K562 (cell line): ENCODE measurements around the gene EPOP. TPM values are rescaled to one million over a fixed set of nuclear protein-coding genes. Genes with fewer than 3 reads are reported as not detected.
A peak's percentile ranks its signal among the peaks of the same experiment; 100 is the strongest.

Experiments
- ARID2 ChIP-seq: fragments of 450-650 bp; IDR thresholded peaks from 2 replicates; pipeline ENCODE4 v1.6.1; 2017; ENCODE audit warnings: antibody characterized with exemption, mild to moderate bottlenecking
- CGGBP1 ChIP-seq: fragments of 250-450 bp; sonication (Bioruptor Pico); IDR thresholded peaks from 2 replicates; pipeline ENCODE4 v1.9.0; 2021; ENCODE audit warnings: mild to moderate bottlenecking
- CTBP1 ChIP-seq: fragments of 450-650 bp; IDR thresholded peaks from 2 replicates; pipeline ENCODE4 v1.6.1; 2016; ENCODE audit warnings: borderline replicate concordance
- DIDO1 ChIP-seq: fragments of 450-650 bp; IDR thresholded peaks from 2 replicates; pipeline ENCODE4 v1.6.1; 2016; ENCODE audit warnings: low read depth, missing biosample characterization, missing genetic modification characterization
- ESRRA ChIP-seq: fragments of 450-650 bp; IDR thresholded peaks from 2 replicates; pipeline ENCODE4 v1.6.1; 2014; ENCODE audit warnings: low read depth, mild to moderate bottlenecking, moderate library complexity, borderline replicate concordance
- FOXA1 ChIP-seq: fragments of 450-650 bp; IDR thresholded peaks from 2 replicates; pipeline ENCODE4 v1.6.1; 2016; ENCODE audit warnings: mild to moderate bottlenecking, borderline replicate concordance
- HEY1 ChIP-seq: fragments of 250-450 bp; sonication (Bioruptor Pico); IDR thresholded peaks from 2 replicates; pipeline ENCODE4 v1.5.0; 2020; ENCODE audit warnings: mild to moderate bottlenecking, moderate library complexity, borderline replicate concordance
- HMGXB4 ChIP-seq: sonication (generic); formaldehyde crosslinking; IDR thresholded peaks from 2 replicates; pipeline ENCODE4 v1.8.1; 2023; ENCODE audit warnings: mild to moderate bottlenecking, missing genetic modification reagents
- KDM2B ChIP-seq: fragments of 250-450 bp; sonication (Bioruptor Pico); IDR thresholded peaks from 2 replicates; pipeline ENCODE4 v1.8.0; 2021; ENCODE audit warnings: mild to moderate bottlenecking, moderate library complexity
- NONO ChIP-seq, 2 experiments: fragments of 200-400 bp in 1 of 2; fragments of 450-650 bp in 1 of 2; formaldehyde crosslinking in 1 of 2; IDR thresholded peaks; 2 replicates each; pipeline ENCODE4 v1.6.1; 2017; ENCODE audit warnings: low read depth in 2 of 2, mild to moderate bottlenecking in 2 of 2, moderate library complexity in 2 of 2, low read length in 1 of 2
- PML ChIP-seq: IDR thresholded peaks from 2 replicates; pipeline ENCODE4 v1.6.1; 2012; ENCODE audit warnings: low read length, inconsistent platforms
- SMAD1 ChIP-seq: fragments of 150-350 bp; IDR thresholded peaks from 2 replicates; pipeline ENCODE4 v1.6.1; 2014; ENCODE audit warnings: low read length, low read depth; ENCODE audit not compliant: partially characterized antibody
- SMARCB1 ChIP-seq: IDR thresholded peaks from 2 replicates; pipeline ENCODE4 v1.6.1; 2011; ENCODE audit warnings: improper control_type of control experiment, low read depth; ENCODE audit not compliant: insufficient read length
- TEAD1 ChIP-seq, 2 experiments: fragments of 450-650 bp in 1 of 2; sonication (generic) in 1 of 2; formaldehyde crosslinking; IDR thresholded peaks; 2 replicates each; pipeline versions ENCODE4 v1.4.0 to v1.8.0; 2020 to 2022; ENCODE audit warnings: mild to moderate bottlenecking in 2 of 2, missing genetic modification reagents in 1 of 2
- TRIM25 ChIP-seq: fragments of 450-650 bp; IDR thresholded peaks from 2 replicates; pipeline ENCODE4 v1.7.0; 2016; ENCODE audit warnings: borderline replicate concordance
- TSC22D4 ChIP-seq: fragments of 450-650 bp; IDR thresholded peaks from 2 replicates; pipeline ENCODE4 v1.6.1; 2016; ENCODE audit warnings: missing genetic modification characterization, missing biosample characterization, control low read depth
- ZNF436 ChIP-seq: fragments of 250-450, 450-650 bp; sonication (Bioruptor Pico); formaldehyde crosslinking; IDR thresholded peaks from 2 replicates; pipeline ENCODE4 v1.7.0; 2020; ENCODE audit warnings: mild to moderate bottlenecking
- ZNF583 ChIP-seq: fragments of 250-450 bp; sonication (Bioruptor Pico); IDR thresholded peaks from 2 replicates; pipeline ENCODE4 v1.4.0; 2020
- ZNF589 ChIP-seq: fragments of 200-800 bp; sonication (Bioruptor generic); IDR thresholded peaks from 2 replicates; pipeline ENCODE4 v1.6.1; 2016; ENCODE audit warnings: low read depth, missing genetic modification characterization, missing compliant biosample characterization
- polyA plus RNA-seq, 8 experiments: library from polyadenylated mRNA; depleted of rRNA in 4 of 8; stranded (reverse) in 5 of 8; unstranded in 3 of 8; fragments of >200 nt; fragmentation: Nextera tagmentation in 2 of 8; fragmentation: Illumina TruSeq in 1 of 8; extraction: Ambion mirVana in 2 of 8; extraction: Trizol in 1 of 8; gene quantifications; 2 replicates each; pipeline versions ENCODE4 v1.2.1 to v1.2.3, GENCODE V29; 2011 to 2014; ENCODE audit warnings: inconsistent platforms in 1 of 8, missing spikeins in 1 of 8
- total RNA-seq, 7 experiments: library from RNA; depleted of rRNA in 6 of 7; stranded (reverse); fragments of >200 nt in 6 of 7; fragmentation: Illumina TruSeq in 2 of 7; extraction: Trizol in 2 of 7; gene quantifications; 2 replicates each; pipeline versions ENCODE4 v1.2.1 to v1.2.3, GENCODE V29; 2011 to 2021; ENCODE audit warnings: low replicate concordance in 1 of 7
- TF ChIP-seq, protein P1 (sequence below): sonication (generic); formaldehyde crosslinking; IDR thresholded peaks from 2 replicates; pipeline ENCODE4 v1.9.0; 2022; ENCODE audit warnings: mild to moderate bottlenecking, missing genetic modification reagents
- TF ChIP-seq, protein P2 (sequence below): sonication (generic); formaldehyde crosslinking; IDR thresholded peaks from 2 replicates; pipeline ENCODE4 v1.8.0; 2023; ENCODE audit warnings: mild to moderate bottlenecking, missing genetic modification reagents
- TF ChIP-seq, protein P3 (sequence below): IDR thresholded peaks from 2 replicates; pipeline ENCODE4 v1.6.1; 2014; ENCODE audit warnings: antibody characterized with exemption

The EPOP gene
- total and polyA plus RNA-seq, 9 of the 15 experiments (the other 6 are each of a cell fraction or from before 2014, with no cell fraction given) = 0.41 to 10.6 (median 4.6) TPM

DNA sequence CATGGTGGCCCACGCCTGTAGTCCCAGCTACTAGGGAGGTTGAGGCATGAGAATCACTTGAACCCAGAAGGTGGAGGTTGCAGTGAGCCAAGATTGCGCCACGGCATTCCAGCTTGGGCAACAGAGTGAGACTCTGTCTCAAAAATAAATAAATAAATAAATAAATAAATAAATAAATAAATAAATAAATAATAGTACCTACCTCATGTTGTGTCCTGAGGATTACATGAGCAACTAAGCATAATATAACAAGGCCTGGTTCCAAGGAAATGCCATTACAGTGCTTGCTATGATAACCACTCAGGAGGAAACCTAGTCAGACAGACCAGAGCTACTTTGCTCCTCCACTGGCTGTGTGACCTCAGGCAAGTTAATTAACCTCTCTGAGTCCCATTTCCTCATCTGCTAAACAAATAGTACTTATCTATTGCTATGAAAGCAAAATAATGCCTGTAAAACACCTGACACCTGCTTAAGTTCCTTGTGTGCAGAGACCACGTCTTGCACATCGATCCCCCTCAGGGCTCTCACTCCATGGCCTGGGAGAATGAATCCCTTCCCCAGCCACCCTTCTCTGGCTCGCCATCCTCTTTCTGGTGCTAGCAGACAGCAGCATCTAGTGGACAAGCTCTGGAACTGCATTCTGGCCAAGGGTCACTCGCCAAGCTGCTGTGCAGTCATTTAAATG lies 7.5 kb downstream of the EPOP start (continued):
- no peak for TF ChIP-seq TRIM25
- no peak for TF ChIP-seq SMAD1
- no peak for TF ChIP-seq HMGXB4 (CRISPR knock-in tag)
- no peak for TF ChIP-seq SMARCB1
- no peak for TF ChIP-seq KDM2B (CRISPR knock-in tag)
- peak; percentile 52; the same call in 1 of the 2 replicates for TF ChIP-seq CTBP1
- no peak for TF ChIP-seq CGGBP1 (CRISPR knock-in tag)
- no peak for TF ChIP-seq TEAD1 (CRISPR knock-in tag; IDR thresholded peaks at IDR 0.05)
- no peak for TF ChIP-seq ZNF589
- TF ChIP-seq, protein P1, sequence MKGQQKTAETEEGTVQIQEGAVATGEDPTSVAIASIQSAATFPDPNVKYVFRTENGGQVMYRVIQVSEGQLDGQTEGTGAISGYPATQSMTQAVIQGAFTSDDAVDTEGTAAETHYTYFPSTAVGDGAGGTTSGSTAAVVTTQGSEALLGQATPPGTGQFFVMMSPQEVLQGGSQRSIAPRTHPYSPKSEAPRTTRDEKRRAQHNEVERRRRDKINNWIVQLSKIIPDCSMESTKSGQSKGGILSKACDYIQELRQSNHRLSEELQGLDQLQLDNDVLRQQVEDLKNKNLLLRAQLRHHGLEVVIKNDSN = no peak
- TF ChIP-seq FOXA1 = no peak
- TF ChIP-seq, protein P2, sequence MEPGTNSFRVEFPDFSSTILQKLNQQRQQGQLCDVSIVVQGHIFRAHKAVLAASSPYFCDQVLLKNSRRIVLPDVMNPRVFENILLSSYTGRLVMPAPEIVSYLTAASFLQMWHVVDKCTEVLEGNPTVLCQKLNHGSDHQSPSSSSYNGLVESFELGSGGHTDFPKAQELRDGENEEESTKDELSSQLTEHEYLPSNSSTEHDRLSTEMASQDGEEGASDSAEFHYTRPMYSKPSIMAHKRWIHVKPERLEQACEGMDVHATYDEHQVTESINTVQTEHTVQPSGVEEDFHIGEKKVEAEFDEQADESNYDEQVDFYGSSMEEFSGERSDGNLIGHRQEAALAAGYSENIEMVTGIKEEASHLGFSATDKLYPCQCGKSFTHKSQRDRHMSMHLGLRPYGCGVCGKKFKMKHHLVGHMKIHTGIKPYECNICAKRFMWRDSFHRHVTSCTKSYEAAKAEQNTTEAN (CRISPR knock-in tag) = no peak
- no peak for TF ChIP-seq ZNF583 (CRISPR knock-in tag)
- no peak for TF ChIP-seq HEY1
- no peak for TF ChIP-seq PML
- TF ChIP-seq ARID2 = peak; percentile 69; the same call in 1 of the 2 replicates
- TF ChIP-seq ESRRA = no peak
- TF ChIP-seq ZNF436 = no peak
- no peak for TF ChIP-seq TSC22D4
- TF ChIP-seq DIDO1 (tag) = no peak
- TF ChIP-seq NONO (IDR thresholded peaks at IDR 0.05; ENCODE audit: low read depth in 2 of 2, low read length in 1 of 2) = no peak
- TF ChIP-seq, protein P3, sequence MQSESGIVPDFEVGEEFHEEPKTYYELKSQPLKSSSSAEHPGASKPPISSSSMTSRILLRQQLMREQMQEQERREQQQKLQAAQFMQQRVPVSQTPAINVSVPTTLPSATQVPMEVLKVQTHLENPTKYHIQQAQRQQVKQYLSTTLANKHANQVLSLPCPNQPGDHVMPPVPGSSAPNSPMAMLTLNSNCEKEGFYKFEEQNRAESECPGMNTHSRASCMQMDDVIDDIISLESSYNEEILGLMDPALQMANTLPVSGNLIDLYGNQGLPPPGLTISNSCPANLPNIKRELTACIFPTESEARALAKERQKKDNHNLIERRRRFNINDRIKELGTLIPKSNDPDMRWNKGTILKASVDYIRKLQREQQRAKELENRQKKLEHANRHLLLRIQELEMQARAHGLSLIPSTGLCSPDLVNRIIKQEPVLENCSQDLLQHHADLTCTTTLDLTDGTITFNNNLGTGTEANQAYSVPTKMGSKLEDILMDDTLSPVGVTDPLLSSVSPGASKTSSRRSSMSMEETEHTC = no peak
